Dendritic cell treated with granulocyte-macrophage colony-stimulating factor and Interleukin-4, amounts not matched to agents 40 ng/mL and 50 ng/mL, for 4 days (primary cell): ENCODE measurements around the gene OAS2.
"Not testable (repeated sequence)": the region's sequence is repeated elsewhere in the genome, so short reads cannot be mapped to it uniquely, and the experiment has no call there.

ENCODE experiments used
- H3K27ac Mint-ChIP-seq: one replicate; pipeline ENCODE4 v1.8.0; 2022; ENCODE audit warnings: mild to moderate bottlenecking, mixed read lengths
- H3K27me3 Mint-ChIP-seq: one replicate; pipeline ENCODE4 v1.8.0; 2022; ENCODE audit warnings: mild to moderate bottlenecking, mixed read lengths
- H3K36me3 Mint-ChIP-seq: one replicate; pipeline ENCODE4 v1.8.0; 2022; ENCODE audit warnings: low read depth, mixed read lengths
- H3K4me1 Mint-ChIP-seq: one replicate; pipeline ENCODE4 v1.8.0; 2022; ENCODE audit warnings: low read depth, mixed read lengths
- H3K4me3 Mint-ChIP-seq: one replicate; pipeline ENCODE4 v1.8.0; 2022; ENCODE audit warnings: mild to moderate bottlenecking, moderate library complexity, mixed read lengths
- H3K9me3 Mint-ChIP-seq: one replicate; pipeline ENCODE4 v1.8.0; 2022; ENCODE audit warnings: mixed read lengths
- intact Hi-C: fragments of 100-400 bp; cut with micrococcal nuclease; formaldehyde crosslinking; loops from one replicate; pipeline ENCODE4 v1.15.0; 2022

The OAS2 gene

DNA sequence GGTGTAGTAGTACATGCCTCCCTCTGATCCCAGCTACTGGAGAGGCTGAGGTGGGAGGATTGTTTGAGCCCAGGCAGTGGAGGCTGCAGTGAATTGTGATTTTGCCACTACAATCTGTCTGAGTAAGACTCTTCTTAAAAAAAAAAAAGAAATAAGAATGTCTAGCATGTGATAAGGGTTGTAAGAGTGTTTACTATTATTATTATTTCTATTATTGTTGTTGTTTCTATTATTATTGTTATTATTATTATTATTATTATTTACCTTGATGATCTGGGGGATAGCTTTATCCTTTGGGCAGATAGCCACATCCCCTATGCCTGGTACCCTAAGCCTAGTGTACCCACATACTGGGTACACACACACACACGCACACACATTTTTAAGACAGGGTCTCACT lies 35.7 kb upstream of the OAS2 start:
- Mint-ChIP-seq H3K4me1 (peaks cover 19% of the 10 kb centered on the region), H3K9me3 (no peaks in the 10 kb centered on the region), H3K27me3 (peaks cover 2% of the 10 kb centered on the region), H3K36me3 (peaks cover 40% of the 10 kb centered on the region), H3K27ac (no peak overlapping the region), H3K4me3 (no peak overlapping the region)
- intact Hi-C loops: loop anchor here (5.0 kb wide), 1 partner anchor 35 kb away; the partner anchor contains the start of gene OAS2

DNA sequence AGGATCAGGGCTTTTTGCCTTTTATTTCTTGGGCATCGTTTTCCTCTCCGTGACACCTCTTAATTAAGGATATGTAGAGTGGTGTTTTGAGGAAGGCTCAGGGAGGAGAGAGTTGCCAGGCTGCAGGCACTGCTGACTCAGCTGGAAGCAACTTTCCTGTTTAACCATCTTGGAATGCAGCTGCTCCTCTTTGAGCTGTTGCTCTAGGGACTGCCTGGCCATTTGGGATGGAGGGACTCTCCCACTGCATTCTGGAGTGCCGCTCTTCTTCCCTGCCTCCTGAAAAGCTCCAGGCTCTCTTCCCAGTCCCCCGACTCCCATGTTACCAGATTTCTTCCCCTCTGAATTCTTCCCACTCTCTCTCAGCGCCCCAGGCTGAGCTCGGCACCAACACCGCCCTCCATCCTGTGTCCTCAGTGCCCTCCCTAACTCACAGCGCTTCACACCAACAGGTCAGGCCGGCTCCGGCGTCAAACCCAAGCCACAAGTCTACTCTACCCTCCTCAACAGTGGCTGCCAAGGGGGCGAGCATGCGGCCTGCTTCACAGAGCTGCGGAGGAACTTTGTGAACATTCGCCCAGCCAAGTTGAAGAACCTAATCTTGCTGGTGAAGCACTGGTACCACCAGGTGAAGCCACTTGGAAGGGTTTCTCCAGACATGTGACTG lies 34.2 kb upstream of the OAS2 start:
- Mint-ChIP-seq H3K27me3 (peaks cover 2% of the 10 kb centered on the region), H3K4me3 (no peak overlapping the region), H3K27ac (no peak overlapping the region), H3K4me1 (peaks cover 11% of the 10 kb centered on the region), H3K9me3 (no peaks in the 10 kb centered on the region), H3K36me3 (peaks cover 55% of the 10 kb centered on the region)
- intact Hi-C loops: loop anchor here (5.0 kb wide), 1 partner anchor 33 kb away; the partner anchor contains the start of gene OAS2

DNA sequence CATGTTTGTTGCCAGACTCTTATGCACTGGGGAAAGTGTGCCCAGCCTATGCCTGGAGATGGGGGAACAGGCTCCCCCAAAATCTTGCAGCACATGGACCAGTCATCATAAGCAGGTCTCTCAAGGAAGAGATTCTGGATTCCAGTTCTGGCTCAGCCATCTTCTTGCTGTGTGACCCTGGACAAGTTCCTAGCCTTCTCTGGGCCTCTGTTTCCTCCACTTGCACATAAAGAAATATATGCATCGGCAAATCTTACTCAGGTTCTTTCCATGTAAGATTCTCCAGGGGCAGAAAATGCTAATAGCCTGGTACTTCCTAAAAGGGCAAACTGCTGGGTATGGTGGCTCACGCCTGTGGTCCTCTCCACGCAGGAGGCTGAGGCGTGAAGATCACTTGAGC lies 32.8 kb upstream of the OAS2 start:
- Mint-ChIP-seq H3K36me3 (peaks cover 63% of the 10 kb centered on the region), H3K9me3 (no peaks in the 10 kb centered on the region), H3K27me3 (no peaks in the 10 kb centered on the region), H3K4me3 (no peak overlapping the region), H3K27ac (no peak overlapping the region), H3K4me1 (no peaks in the 10 kb centered on the region)
- intact Hi-C loops: no loop called here

DNA sequence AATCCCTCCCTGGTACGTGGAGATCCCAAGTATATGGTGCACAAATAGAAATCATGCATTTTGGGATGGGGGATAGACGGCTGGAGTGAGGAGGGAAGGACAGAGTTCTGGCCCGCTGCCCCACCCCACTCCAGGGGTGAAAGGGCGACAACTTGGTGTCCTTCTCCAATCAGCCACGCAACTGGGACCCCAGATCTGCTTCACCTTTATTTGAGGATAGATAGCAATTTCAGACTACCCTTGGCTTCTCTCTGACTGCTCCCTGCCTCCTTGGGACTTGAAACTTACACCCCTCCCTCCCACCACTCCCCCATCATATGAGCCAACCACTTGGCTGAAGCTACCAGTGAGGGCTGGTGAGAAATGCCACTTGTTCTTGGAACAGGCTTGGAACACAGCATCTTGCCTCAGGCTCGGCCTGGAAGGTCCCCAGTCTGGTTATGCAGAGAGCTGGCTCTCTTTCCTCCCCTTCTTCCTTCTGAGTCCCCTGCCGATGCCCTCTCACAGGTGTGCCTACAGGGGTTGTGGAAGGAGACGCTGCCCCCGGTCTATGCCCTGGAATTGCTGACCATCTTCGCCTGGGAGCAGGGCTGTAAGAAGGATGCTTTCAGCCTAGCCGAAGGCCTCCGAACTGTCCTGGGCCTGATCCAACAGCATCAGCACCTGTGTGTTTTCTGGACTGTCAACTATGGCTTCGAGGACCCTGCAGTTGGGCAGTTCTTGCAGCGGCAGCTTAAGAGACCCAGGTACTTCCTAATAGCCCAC lies 31.9 kb upstream of the OAS2 start:
- Mint-ChIP-seq H3K27ac (no peak overlapping the region), H3K4me3 (no peak overlapping the region), H3K4me1 (no peaks in the 10 kb centered on the region), H3K27me3 (no peaks in the 10 kb centered on the region), H3K9me3 (no peaks in the 10 kb centered on the region), H3K36me3 (peaks cover 68% of the 10 kb centered on the region)
- intact Hi-C loops: no loop called here

DNA sequence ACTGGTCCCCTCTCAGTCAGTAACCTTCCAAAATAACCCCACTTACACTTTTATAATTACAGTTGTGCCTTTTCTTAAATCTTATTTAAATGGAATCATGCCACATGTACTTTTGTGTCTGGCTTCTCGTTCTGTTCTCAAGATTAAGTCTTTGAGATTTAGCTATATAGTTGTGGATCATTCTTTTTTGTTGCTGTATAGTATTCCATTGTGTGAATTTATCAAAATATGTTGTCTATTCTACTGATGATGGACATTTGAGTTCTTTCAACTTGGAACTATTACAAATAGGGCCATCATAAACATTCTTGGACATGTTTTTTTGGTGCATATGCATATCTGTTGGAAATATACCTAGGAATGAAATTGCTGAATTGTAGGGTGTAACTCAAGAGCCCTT lies 31.0 kb upstream of the OAS2 start:
- no peaks in the 10 kb centered on the region for H3K27me3 Mint-ChIP-seq
- no peak overlapping the region for H3K27ac Mint-ChIP-seq
- H3K4me1 Mint-ChIP-seq: no peaks in the 10 kb centered on the region
- intact Hi-C loops: no loop called here
- no peaks in the 10 kb centered on the region for H3K9me3 Mint-ChIP-seq
- H3K4me3 Mint-ChIP-seq: no peak overlapping the region
- H3K36me3 Mint-ChIP-seq: peaks cover 65% of the 10 kb centered on the region

DNA sequence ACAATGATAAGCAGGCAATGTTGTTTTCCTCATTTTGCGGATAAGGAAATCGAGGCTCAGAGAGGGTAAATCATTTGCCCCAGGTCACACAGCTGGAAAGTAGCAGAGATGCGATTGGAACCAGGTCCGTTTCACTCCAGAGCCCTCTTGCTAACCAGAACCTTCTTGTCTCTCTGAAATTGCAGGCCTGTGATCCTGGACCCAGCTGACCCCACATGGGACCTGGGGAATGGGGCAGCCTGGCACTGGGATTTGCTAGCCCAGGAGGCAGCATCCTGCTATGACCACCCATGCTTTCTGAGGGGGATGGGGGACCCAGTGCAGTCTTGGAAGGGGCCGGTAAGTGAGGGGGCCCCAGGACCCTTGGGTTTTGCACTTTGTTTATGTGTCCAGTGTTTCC lies 30.6 kb upstream of the OAS2 start:
- no peaks in the 10 kb centered on the region for H3K4me1 Mint-ChIP-seq
- no peak overlapping the region for H3K4me3 Mint-ChIP-seq
- no peaks in the 10 kb centered on the region for H3K27me3 Mint-ChIP-seq
- H3K27ac Mint-ChIP-seq: no peak overlapping the region
- H3K36me3 Mint-ChIP-seq: peaks cover 69% of the 10 kb centered on the region
- intact Hi-C loops: no loop called here
- no peaks in the 10 kb centered on the region for H3K9me3 Mint-ChIP-seq

DNA sequence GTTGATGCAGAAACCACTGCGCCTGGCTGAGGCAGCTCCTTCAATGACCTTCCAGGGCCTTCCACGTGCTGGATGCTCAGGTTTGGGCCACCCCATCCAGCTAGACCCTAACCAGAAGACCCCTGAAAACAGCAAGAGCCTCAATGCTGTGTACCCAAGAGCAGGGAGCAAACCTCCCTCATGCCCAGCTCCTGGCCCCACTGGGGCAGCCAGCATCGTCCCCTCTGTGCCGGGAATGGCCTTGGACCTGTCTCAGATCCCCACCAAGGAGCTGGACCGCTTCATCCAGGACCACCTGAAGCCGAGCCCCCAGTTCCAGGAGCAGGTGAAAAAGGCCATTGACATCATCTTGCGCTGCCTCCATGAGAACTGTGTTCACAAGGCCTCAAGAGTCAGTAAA lies 29.5 kb upstream of the OAS2 start:
- peaks cover 76% of the 10 kb centered on the region for H3K36me3 Mint-ChIP-seq
- no peaks in the 10 kb centered on the region for H3K27me3 Mint-ChIP-seq
- H3K27ac Mint-ChIP-seq: no peak overlapping the region
- H3K9me3 Mint-ChIP-seq: no peaks in the 10 kb centered on the region
- H3K4me1 Mint-ChIP-seq: no peaks in the 10 kb centered on the region
- no peak overlapping the region for H3K4me3 Mint-ChIP-seq
- intact Hi-C loops: no loop called here

DNA sequence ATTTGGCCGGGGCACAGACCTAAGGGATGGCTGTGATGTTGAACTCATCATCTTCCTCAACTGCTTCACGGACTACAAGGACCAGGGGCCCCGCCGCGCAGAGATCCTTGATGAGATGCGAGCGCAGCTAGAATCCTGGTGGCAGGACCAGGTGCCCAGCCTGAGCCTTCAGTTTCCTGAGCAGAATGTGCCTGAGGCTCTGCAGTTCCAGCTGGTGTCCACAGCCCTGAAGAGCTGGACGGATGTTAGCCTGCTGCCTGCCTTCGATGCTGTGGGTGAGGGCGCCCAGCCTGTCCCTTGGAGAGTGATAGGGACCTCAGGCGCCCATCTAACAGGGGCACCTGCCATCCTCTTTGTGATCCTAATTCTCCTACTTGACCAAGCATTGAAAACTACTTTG lies 27.6 kb upstream of the OAS2 start:
- Mint-ChIP-seq H3K4me1 (no peaks in the 10 kb centered on the region), H3K36me3 (peaks cover 75% of the 10 kb centered on the region), H3K27me3 (no peaks in the 10 kb centered on the region), H3K4me3 (no peak overlapping the region), H3K9me3 (no peaks in the 10 kb centered on the region), H3K27ac (no peak overlapping the region)
- intact Hi-C loops: no loop called here

DNA sequence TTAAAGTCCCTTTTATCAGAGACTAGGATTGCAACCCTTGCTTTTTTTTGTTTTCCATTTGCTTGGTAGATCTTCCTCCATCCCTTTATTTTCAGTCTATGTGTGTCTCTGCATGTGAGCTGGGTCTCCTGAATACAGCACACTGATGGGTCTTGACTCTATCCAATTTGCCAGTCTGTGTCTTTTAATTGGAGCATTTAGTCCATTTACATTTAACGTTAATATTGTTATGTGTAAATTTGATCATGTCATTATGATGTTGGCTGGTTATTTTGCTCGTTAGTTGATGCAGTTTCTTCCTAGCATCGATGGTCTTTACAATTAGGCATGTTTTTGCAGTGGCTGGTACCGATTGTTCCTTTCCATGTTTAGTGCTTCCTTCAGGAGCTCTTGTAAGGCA lies 21.2 kb upstream of the OAS2 start:
- H3K27ac Mint-ChIP-seq, H3K27me3 Mint-ChIP-seq, H3K4me1 Mint-ChIP-seq, intact Hi-C loops, H3K4me3 Mint-ChIP-seq: not testable (repeated sequence)
- peaks cover 25% of the 10 kb centered on the region for H3K9me3 Mint-ChIP-seq
- H3K36me3 Mint-ChIP-seq: peaks cover 83% of the 10 kb centered on the region

DNA sequence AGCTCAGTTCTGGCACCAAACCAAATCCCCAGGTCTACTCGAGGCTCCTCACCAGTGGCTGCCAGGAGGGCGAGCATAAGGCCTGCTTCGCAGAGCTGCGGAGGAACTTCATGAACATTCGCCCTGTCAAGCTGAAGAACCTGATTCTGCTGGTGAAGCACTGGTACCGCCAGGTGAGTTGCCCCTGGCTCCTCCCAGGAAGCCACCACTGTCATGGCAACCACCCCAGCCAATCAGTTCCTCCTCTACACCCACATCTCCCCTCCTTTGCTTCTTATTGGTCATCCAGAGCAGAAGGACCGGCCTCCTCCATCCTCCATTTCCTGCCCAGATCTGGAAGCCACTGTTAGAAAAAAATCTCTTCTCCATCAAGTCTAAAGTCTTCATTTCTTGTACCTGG lies 17.2 kb upstream of the OAS2 start:
- Mint-ChIP-seq H3K4me3 (no peak overlapping the region), H3K4me1 (no peaks in the 10 kb centered on the region), H3K27ac (no peak overlapping the region), H3K9me3 (peaks cover 25% of the 10 kb centered on the region), H3K27me3 (no peaks in the 10 kb centered on the region), H3K36me3 (peaks cover 89% of the 10 kb centered on the region)
- intact Hi-C loops: no loop called here

DNA sequence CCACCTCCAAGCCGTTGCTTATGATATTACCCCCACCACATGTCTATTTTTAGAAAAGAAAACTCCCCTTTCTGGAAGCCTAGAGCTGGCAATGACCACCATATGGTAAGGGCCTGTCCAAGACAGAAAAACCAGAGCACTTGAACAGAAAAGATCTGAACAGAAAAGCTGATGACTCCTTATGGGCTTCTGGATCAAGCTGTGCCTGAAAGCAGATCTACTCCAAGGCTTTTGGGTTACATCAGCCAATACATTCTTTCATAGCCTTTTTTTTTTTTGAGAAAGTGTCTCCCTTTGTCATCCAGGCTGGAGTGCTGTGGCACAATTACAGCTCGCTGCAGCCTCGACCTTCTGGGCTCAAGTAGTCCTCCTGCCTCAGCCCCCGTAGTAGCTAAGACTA lies 16.8 kb upstream of the OAS2 start:
- Mint-ChIP-seq H3K9me3 (peaks cover 25% of the 10 kb centered on the region), H3K36me3 (peaks cover 89% of the 10 kb centered on the region), H3K4me1 (no peaks in the 10 kb centered on the region), H3K27me3 (no peaks in the 10 kb centered on the region), H3K27ac (no peak overlapping the region), H3K4me3 (no peak overlapping the region)
- intact Hi-C loops: no loop called here

DNA sequence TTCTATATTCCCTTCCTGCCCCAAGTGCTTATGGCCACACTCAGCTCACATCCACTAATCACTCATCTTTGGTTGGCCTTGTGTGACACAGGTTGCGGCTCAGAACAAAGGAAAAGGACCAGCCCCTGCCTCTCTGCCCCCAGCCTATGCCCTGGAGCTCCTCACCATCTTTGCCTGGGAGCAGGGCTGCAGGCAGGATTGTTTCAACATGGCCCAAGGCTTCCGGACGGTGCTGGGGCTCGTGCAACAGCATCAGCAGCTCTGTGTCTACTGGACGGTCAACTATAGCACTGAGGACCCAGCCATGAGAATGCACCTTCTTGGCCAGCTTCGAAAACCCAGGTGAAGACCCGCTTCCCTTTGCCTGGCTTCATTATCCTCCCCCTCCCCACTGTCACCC lies 15.8 kb upstream of the OAS2 start:
- H3K27me3 Mint-ChIP-seq: no peaks in the 10 kb centered on the region
- H3K36me3 Mint-ChIP-seq: peaks cover 92% of the 10 kb centered on the region
- no peak overlapping the region for H3K27ac Mint-ChIP-seq
- H3K4me1 Mint-ChIP-seq: no peaks in the 10 kb centered on the region
- no peak overlapping the region for H3K4me3 Mint-ChIP-seq
- H3K9me3 Mint-ChIP-seq: peaks cover 21% of the 10 kb centered on the region
- intact Hi-C loops: no loop called here

DNA sequence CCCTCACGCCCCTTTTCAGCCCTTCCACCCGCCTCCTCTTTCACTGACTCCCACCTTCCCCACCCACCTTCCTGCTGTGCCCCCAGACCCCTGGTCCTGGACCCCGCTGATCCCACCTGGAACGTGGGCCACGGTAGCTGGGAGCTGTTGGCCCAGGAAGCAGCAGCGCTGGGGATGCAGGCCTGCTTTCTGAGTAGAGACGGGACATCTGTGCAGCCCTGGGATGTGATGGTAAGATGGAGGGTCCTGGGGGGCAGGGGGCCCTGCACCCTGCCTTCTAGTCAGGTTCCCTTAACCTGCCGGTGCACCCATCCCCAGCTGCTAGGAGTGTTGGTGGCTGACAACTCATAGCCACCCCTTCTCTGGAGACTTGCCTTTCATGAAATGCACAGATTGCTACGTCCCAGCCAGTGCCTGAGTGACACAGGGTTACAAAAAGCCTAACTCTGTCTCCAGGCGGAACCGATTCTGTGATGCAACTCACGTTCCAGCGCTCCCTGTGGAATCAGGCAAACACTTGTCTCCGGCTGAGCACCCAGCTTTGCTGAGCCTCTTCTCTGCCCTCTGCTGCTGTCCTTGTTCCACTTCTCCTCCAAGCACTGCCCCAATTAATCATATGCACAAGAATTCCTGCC lies 15.0 kb upstream of the OAS2 start:
- Mint-ChIP-seq H3K27ac (no peak overlapping the region), H3K36me3 (peaks cover 90% of the 10 kb centered on the region), H3K9me3 (peaks cover 13% of the 10 kb centered on the region), H3K4me1 (no peaks in the 10 kb centered on the region), H3K27me3 (no peaks in the 10 kb centered on the region), H3K4me3 (no peak overlapping the region)
- intact Hi-C loops: no loop called here

DNA sequence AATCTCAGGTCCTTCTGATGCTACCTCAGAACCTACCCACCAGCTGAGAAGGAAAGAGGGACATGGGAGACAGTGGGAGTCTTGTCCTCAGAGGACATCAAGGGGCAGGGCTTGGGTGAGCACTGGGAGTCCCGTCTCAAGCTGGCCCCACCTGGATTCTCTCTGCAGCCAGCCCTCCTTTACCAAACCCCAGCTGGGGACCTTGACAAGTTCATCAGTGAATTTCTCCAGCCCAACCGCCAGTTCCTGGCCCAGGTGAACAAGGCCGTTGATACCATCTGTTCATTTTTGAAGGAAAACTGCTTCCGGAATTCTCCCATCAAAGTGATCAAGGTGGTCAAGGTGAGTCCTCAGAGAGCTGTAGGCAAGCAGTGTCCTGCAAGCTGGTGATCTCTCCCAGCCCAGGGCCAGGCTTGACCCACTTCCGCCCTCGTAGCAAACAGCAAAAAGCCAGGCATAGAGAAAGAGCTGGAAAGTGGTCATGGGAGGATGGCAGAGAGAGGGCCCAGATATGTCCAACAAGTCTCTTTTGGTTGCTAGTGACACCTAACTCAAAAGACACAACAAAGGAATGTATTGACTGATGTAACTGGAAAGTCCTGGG lies 14.2 kb upstream of the OAS2 start:
- no peaks in the 10 kb centered on the region for H3K27me3 Mint-ChIP-seq

More for the DNA sequence above, 14.2 kb upstream of the OAS2 start:
- Mint-ChIP-seq H3K4me1 (no peaks in the 10 kb centered on the region), H3K36me3 (peaks cover 82% of the 10 kb centered on the region), H3K4me3 (no peak overlapping the region), H3K9me3 (peaks cover 10% of the 10 kb centered on the region), H3K27ac (no peak overlapping the region)
- intact Hi-C loops: no loop called here
